ENCODE measurements around the gene BRI3BP. TPM values are rescaled to one million over a fixed set of nuclear protein-coding genes. Genes with fewer than 3 reads are reported as not detected.
"Not testable (repeated sequence)": the region's sequence is repeated elsewhere in the genome, so short reads cannot be mapped to it uniquely, and the experiment has no call there.

BRI3BP gene
- total RNA-seq, 1 donor from 2014 or later: 35.0 TPM

DNA sequence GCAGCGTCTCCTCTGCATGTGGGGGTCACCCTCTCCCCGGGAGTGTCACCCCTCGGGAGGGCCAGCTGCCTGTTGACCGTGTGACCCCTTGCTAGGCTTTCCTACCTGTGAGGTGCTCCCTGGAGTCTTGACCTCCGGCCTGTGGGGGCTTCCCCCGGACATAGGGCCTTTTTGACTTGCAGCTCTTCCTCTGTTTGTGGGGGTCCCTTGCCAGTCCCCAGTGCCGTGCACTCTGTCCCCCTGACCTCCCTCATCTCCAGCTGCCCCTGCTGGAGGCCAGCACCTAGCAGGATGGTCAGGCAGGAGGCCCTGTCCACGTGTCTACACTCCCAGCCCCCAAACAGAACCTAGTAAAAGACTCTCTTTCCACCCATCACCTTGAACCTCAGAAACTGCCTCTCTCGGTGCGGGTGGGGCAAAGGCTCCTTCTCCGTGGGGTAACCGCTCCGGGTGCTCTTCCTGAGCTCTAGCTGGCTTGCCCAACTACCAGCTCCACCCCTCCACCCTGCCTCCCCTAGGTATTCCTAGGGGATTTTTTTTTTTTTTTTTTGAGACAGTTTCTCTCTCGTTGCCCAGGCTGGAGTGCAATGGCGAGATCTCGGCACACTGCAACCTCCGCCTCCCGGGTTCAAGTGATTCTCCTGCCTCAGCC lies 72.6 kb downstream of the BRI3BP start:
- Mint-ChIP-seq H3K4me1 (ENCODE audit: low read depth) (peaks cover 17% of the 10 kb centered on the region), H3K9me3 (no peaks in the 10 kb centered on the region), H3K36me3 (ENCODE audit: low read depth) (peaks cover 3% of the 10 kb centered on the region), H3K27ac (peak overlapping the region; percentile 40), H3K4me3 (peak overlapping the region; percentile 84), H3K27me3 (ENCODE audit: insufficient read depth) (peaks cover 7% of the 10 kb centered on the region)
- no peak for DNase-seq (ENCODE audit: low spot score)
- intact Hi-C loops (cut with micrococcal nuclease): loop anchor here (1.0 to 5.0 kb wide), 6 partner anchors 17 to 204 kb away; partner anchors contain the start of genes BRI3BP, DHX37 and SCARB1

DNA sequence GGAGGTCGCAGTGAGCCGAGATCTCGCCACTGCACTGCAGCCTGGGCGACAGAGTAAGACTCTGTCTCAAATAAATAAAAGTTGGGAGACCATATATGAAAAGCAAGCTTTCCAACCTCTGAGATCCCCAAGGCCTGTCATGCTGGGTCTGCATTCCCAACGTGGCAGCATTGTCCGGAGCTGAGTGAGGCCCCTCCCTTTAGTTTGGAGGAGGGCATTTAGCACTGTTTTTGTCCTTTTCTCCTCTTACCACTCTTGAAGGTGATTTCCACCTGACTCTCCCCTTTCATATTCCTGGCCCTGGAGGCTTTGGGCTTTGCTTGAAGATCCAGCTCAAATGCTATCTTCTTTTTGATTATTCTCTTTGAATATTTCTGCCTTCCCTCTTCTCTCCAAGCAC lies 74.9 kb downstream of the BRI3BP start:
- H3K27me3 Mint-ChIP-seq (ENCODE audit: insufficient read depth): peaks cover 2% of the 10 kb centered on the region
- H3K9me3 Mint-ChIP-seq: no peaks in the 10 kb centered on the region
- peaks cover 4% of the 10 kb centered on the region for H3K36me3 Mint-ChIP-seq (ENCODE audit: low read depth)
- peaks cover 17% of the 10 kb centered on the region for H3K4me1 Mint-ChIP-seq (ENCODE audit: low read depth)
- H3K27ac Mint-ChIP-seq: no peak overlapping the region
- DNase-seq (ENCODE audit: low spot score): no peak
- no peak overlapping the region for H3K4me3 Mint-ChIP-seq
- intact Hi-C loops (cut with micrococcal nuclease): loop anchor here (5.0 kb wide), 1 partner anchor 206 kb away; the partner anchor contains the start of gene SCARB1

DNA sequence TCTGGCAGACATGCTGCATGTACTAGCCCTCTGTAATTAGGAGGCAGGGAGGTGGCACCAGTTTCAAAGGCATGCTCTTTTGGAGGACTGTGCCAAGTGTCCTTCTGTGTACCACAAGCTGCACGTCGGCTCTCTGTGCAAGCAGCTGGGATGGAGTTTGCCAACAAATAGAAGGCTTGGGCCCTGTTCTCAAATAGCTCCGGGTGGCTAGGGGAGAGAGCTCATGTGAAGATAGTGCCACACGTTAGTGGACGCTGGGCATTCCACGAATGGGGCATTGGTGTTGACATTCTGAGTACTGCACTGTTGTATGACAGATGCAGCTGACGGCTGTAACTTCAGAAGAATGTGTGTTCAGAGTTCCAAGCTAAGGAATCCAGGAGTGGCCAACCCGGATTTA lies 76.2 kb downstream of the BRI3BP start:
- no peak overlapping the region for H3K27ac Mint-ChIP-seq
- no peak for DNase-seq (ENCODE audit: low spot score)
- H3K4me1 Mint-ChIP-seq (ENCODE audit: low read depth): peaks cover 19% of the 10 kb centered on the region
- peaks cover 8% of the 10 kb centered on the region for H3K36me3 Mint-ChIP-seq (ENCODE audit: low read depth)
- H3K4me3 Mint-ChIP-seq: no peak overlapping the region
- H3K9me3 Mint-ChIP-seq: no peaks in the 10 kb centered on the region
- intact Hi-C loops (cut with micrococcal nuclease): loop anchor here (5.0 kb wide), 1 partner anchor 207 kb away; the partner anchor contains the start of gene SCARB1
- peaks cover 2% of the 10 kb centered on the region for H3K27me3 Mint-ChIP-seq (ENCODE audit: insufficient read depth)

DNA sequence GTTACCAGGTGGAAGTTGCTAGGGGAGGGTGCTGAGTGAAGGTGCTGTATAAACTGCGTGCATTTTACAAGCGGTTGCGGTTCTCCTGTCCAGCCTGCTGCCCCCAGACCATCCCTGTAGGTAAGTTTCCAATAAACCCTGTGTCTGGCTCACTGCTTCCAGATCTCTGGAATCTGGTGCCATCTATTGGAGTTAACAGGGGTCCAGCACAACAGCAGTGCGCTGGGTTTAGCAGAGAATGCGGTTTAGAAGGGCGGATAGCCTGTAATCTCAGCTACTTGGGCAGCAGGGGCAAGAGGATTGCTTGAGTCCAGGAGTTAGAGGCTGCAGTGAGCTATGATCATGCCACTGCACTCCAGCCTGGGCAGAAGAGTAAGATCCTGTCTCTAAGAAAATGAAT lies 76.7 kb downstream of the BRI3BP start:
- DNase-seq (ENCODE audit: low spot score): no peak
- Mint-ChIP-seq H3K36me3 (ENCODE audit: low read depth) (peaks cover 8% of the 10 kb centered on the region), H3K27me3 (ENCODE audit: insufficient read depth) (peaks cover 2% of the 10 kb centered on the region), H3K4me3 (no peak overlapping the region), H3K27ac (no peak overlapping the region), H3K9me3 (no peaks in the 10 kb centered on the region), H3K4me1 (ENCODE audit: low read depth) (peaks cover 14% of the 10 kb centered on the region)
- intact Hi-C loops (cut with micrococcal nuclease): no loop called here

DNA sequence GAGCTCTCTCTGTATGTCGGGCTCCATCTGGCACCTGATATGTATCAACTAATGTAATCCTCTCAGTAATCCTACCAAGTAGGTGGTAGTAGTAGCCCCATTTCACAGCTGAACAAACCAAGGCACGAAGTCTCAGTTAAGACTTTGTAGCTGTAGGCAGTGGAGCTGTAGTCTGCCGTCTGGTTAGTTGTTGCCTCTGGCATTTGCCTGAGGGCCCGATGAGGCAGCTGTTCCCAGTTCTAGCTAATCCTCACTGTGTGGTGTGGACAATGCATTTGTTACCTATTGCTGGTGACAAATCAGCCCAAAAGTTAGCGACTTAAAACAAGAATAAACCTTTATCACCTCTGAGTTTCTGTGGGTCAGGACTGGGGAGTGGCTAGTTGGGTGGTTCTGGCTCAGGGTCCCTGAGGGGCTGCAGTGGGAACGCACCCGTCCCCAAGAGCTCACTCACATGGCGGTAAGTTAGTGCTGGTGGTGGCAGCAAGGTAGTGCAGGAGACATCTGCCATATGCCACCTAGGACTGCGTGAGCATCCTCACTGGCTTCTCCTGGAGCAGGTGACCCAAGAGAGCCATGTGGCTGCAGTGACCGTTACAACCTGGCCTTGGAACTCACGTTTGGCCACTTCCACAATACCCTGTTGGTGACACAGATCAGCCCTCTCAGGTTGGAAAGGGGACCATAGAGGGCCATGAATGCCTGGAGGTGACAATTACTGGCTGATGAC lies 77.4 kb downstream of the BRI3BP start:
- Mint-ChIP-seq H3K36me3 (ENCODE audit: low read depth) (peaks cover 11% of the 10 kb centered on the region), H3K27ac (no peak overlapping the region), H3K4me1 (ENCODE audit: low read depth) (peaks cover 14% of the 10 kb centered on the region), H3K27me3 (ENCODE audit: insufficient read depth) (peaks cover 2% of the 10 kb centered on the region), H3K9me3 (no peaks in the 10 kb centered on the region), H3K4me3 (no peak overlapping the region)
- DNase-seq (ENCODE audit: low spot score): no peak
- intact Hi-C loops (cut with micrococcal nuclease): no loop called here

DNA sequence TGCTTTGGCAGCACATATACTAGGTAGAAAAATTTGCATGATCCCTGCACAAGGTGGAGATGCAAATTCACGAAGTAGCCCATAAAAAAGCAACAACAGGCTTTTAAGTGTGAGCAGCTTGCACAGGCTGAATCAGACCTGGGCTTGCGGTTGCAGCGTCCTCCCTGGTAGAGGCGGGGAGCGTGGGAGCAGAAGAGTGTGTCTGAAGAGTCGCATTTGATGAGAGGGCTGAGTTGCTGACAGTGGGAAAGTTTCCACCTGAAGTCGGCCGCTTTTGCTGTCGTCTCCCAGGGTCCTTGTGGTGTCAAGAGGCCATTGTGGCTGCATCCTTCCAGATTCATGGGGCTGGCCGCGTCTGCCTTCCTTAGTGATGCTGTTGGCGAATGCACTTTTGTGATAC lies 78.0 kb downstream of the BRI3BP start:
- H3K27me3 Mint-ChIP-seq (ENCODE audit: insufficient read depth): peaks cover 2% of the 10 kb centered on the region
- peaks cover 14% of the 10 kb centered on the region for H3K4me1 Mint-ChIP-seq (ENCODE audit: low read depth)
- H3K4me3 Mint-ChIP-seq: no peak overlapping the region
- DNase-seq (ENCODE audit: low spot score): no peak
- H3K36me3 Mint-ChIP-seq (ENCODE audit: low read depth): peaks cover 17% of the 10 kb centered on the region
- no peaks in the 10 kb centered on the region for H3K9me3 Mint-ChIP-seq
- H3K27ac Mint-ChIP-seq: no peak overlapping the region
- intact Hi-C loops (cut with micrococcal nuclease): no loop called here

DNA sequence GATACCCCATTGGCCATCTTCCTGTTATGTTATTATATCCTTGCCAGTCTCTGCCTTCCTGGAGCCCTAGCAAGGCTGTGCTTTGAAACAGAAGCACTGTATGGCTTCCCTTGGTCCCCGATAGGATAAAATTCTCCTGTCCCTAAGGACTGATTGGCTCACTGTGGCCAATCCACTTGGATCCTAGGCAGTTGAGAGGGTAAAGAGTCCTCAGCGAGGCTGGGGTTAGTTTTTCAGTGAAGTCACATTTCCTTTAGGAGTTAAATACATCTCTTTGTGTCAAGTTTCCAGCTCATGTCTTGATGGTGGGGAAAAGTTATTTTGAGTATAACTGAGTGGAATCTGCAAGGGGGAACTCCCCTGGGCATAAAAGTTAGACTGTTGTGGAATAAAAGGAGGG lies 79.1 kb downstream of the BRI3BP start:
- Mint-ChIP-seq H3K9me3 (no peaks in the 10 kb centered on the region), H3K36me3 (ENCODE audit: low read depth) (peaks cover 19% of the 10 kb centered on the region), H3K4me3 (no peak overlapping the region), H3K27ac (no peak overlapping the region), H3K27me3 (ENCODE audit: insufficient read depth) (no peaks in the 10 kb centered on the region), H3K4me1 (ENCODE audit: low read depth) (peaks cover 5% of the 10 kb centered on the region)
- DNase-seq (ENCODE audit: low spot score): no peak
- intact Hi-C loops (cut with micrococcal nuclease): no loop called here

DNA sequence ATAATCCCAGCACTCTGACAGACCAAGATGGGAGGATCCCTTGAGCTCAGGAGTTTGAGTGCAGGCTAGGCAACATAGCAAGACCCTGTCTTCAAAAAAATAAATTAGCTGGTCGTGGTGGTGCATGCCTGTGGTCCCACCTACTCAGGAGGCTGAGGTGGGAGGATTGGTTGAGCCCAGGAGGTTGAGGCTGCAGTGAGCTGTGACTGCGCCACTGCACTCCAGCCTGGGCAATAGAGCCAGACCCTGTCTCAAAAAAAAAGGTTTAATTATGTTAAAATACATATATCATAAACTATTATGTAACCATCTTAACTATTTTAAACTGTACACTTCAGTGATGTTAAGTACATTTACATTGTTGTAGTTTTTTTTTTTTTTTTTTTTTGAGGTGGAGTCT lies 80.8 kb downstream of the BRI3BP start:
- H3K27ac Mint-ChIP-seq; H3K9me3 Mint-ChIP-seq; intact Hi-C loops (cut with micrococcal nuclease); H3K4me3 Mint-ChIP-seq; H3K4me1 Mint-ChIP-seq (ENCODE audit: low read depth); DNase-seq (ENCODE audit: low spot score); H3K27me3 Mint-ChIP-seq (ENCODE audit: insufficient read depth): not testable (repeated sequence)
- H3K36me3 Mint-ChIP-seq (ENCODE audit: low read depth): peaks cover 31% of the 10 kb centered on the region

DNA sequence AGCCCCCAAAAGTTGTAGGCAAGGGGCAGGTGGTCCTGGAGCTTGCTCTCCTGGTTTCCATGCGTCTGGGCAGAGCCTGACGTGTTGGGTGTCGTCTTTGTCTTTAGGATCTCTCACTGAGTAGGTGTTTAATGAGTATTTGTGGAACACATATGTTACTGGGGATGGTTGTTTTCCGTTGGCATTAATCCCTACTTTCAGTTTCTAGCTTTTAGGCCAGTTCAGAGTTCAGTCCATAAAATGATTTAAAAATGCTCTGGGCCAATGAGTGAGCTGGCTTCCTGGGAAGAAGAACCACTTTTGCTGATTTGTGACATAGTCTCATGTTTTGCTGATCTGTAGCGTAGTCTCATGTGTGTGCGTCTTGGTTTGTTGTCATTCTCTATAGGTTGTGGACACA lies 82.7 kb downstream of the BRI3BP start:
- H3K4me1 Mint-ChIP-seq (ENCODE audit: low read depth): peaks cover 5% of the 10 kb centered on the region
- no peak overlapping the region for H3K4me3 Mint-ChIP-seq
- H3K36me3 Mint-ChIP-seq (ENCODE audit: low read depth): peaks cover 34% of the 10 kb centered on the region
- no peak overlapping the region for H3K27ac Mint-ChIP-seq
- no peaks in the 10 kb centered on the region for H3K27me3 Mint-ChIP-seq (ENCODE audit: insufficient read depth)
- DNase-seq (ENCODE audit: low spot score): no peak
- intact Hi-C loops (cut with micrococcal nuclease): no loop called here
- no peaks in the 10 kb centered on the region for H3K9me3 Mint-ChIP-seq

DNA sequence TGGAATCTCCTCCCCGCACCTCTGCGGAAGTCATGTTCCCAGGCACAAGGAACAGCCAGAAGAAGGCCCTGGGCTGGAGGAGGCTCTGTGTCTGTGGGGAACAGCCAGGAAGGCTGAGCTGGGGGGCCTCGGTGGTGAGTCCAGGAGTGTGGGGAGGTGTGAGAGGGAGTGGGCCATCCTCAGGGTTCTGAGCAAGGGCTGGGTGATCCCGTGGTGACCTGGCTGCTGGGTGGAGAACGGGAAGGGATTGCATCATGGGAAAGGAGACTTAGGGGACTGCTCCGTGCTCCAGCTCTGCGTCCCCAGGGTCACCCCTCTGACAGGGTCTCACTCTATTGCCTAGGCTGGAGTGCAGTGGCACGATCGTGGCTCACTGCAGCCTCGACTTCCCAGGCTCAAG lies 85.6 kb downstream of the BRI3BP start:
- intact Hi-C loops (cut with micrococcal nuclease): no loop called here
- Mint-ChIP-seq H3K9me3 (no peaks in the 10 kb centered on the region), H3K4me1 (ENCODE audit: low read depth) (no peaks in the 10 kb centered on the region), H3K36me3 (ENCODE audit: low read depth) (peaks cover 34% of the 10 kb centered on the region), H3K4me3 (no peak overlapping the region), H3K27ac (no peak overlapping the region), H3K27me3 (ENCODE audit: insufficient read depth) (no peaks in the 10 kb centered on the region)
- DNase-seq (ENCODE audit: low spot score): no peak

DNA sequence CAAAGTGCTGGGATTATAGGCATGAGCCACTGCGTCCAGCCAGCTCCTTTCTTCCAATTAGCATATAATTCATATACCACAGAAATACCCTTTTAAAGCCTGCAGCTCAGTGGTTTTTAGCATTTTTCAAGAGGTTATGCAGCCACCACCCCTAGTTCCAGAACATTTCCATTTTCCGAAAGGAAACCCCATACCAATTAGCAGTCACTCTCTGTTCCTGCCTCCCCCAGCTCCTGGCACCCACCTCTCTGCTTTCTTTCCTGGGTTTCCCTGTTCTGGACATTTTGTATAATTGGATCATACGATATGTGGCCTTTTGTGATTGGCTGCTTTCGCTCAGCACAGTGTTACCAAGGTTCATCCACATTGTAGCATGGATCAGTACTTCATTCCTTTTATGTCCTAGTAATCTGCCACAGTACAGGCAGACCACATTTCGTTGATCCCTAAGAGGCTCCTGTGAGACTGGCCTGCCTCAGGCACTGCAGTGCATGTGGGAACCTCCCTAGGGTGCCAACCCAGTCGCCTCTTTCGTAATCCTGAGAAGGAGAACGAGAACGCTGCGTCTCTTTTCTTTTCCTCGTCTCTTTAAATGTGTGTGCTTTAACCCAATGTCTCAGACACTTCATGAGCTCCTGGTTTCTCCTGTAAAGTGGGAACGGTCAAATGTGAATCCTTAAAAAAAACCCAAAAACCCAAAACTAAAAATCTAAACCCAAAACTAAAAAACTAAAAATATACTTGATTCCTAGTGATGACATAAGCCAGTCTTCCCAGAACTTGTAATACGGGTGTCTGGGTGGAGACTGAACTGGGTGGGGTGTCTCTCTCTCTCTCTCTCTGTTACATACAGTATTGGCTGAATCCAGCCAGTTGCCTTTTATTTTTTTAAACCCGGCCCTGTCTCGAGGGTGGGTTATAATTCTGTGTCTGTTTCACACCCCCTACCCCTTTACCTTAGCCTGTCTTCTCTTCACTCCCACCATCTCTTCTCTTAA lies 86.5 kb downstream of the BRI3BP start:
- Mint-ChIP-seq H3K4me1 (ENCODE audit: low read depth) (no peaks in the 10 kb centered on the region), H3K4me3 (no peak overlapping the region), H3K36me3 (ENCODE audit: low read depth) (peaks cover 34% of the 10 kb centered on the region), H3K9me3 (no peaks in the 10 kb centered on the region), H3K27ac (no peak overlapping the region), H3K27me3 (ENCODE audit: insufficient read depth) (no peaks in the 10 kb centered on the region)
- intact Hi-C loops (cut with micrococcal nuclease): no loop called here
- DNase-seq (ENCODE audit: low spot score): no peak

All from activated T-helper 1 cell treated with anti-CD3 and anti-CD28 coated beads, Interleukin-12 subunit alpha, Interleukin-12 subunit beta, Interleukin-2, Interleukin-4 antibody, amounts not matched to agents 30 ng/mL and 10 ng/mL and 1 ng/mL, durations not matched to agents 14 hours and 24 hours and 36 hours (primary cell).